Measurements from ENCODE around the gene PIGBOS1. TPM values are rescaled to one million over a fixed set of nuclear protein-coding genes. Genes with fewer than 3 reads are reported as not detected.

The PIGBOS1 gene
- total RNA-seq, 3 donors from 2014 or later (not counting 1 experiment from before 2014, with no cell fraction given): 7.7 to 10.9 (median 9.3) TPM

DNA sequence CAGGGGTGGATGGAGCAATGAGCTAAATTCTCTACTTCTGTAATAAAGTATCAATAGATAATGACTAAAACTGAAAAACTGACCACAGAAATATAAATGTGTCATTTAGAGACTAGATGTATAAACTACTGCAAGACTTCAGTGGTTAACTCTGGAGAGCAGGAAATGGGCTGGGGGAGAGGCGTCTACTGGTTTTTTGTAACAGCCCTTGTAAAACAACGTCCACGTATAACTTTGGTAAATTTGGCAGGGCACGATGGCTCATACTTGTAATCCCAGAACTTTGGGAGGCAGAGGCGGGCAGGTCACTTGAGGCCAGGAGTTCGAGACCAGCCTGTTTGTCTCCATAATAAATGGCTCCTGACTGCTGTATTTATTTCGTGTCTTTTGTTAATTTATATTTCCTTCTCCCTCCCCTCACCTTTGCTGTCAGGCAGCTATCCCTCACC is 41.8 kb downstream of the PIGBOS1 start:
- intact Hi-C loops (cut with micrococcal nuclease): no loop called here
- Histone ChIP-seq H3K9me3 (ENCODE audit: control insufficient read depth, insufficient read depth, low read length) (no peaks in the 10 kb centered on the region), H3K36me3 (ENCODE audit: control insufficient read depth, insufficient read depth, low read length) (no peaks in the 10 kb centered on the region), H3K4me1 (ENCODE audit: control insufficient read depth, insufficient read depth, low read length) (peaks cover 63% of the 10 kb centered on the region), H3K27ac (ENCODE audit: low read length) (peak overlapping the region; percentile 93), H3K4me3 (ENCODE audit: low read length) (no peak overlapping the region), H3K27me3 (ENCODE audit: control insufficient read depth, insufficient read depth, low read length) (no peaks in the 10 kb centered on the region)
- no peaks in the 10 kb centered on the region for H3K9me3 Mint-ChIP-seq
- ATAC-seq (peak; percentile 57 to 72 (median 69)), DNase-seq (peak; percentile 54 to 73)
- H3K4me1 Mint-ChIP-seq: peaks cover 86 to 87% of the 10 kb centered on the region in 2 donors
- peak overlapping the region; percentile 93 to 99 for H3K27ac Mint-ChIP-seq
- H3K36me3 Mint-ChIP-seq: no peaks in the 10 kb centered on the region
- TF ChIP-seq, protein P1, sequence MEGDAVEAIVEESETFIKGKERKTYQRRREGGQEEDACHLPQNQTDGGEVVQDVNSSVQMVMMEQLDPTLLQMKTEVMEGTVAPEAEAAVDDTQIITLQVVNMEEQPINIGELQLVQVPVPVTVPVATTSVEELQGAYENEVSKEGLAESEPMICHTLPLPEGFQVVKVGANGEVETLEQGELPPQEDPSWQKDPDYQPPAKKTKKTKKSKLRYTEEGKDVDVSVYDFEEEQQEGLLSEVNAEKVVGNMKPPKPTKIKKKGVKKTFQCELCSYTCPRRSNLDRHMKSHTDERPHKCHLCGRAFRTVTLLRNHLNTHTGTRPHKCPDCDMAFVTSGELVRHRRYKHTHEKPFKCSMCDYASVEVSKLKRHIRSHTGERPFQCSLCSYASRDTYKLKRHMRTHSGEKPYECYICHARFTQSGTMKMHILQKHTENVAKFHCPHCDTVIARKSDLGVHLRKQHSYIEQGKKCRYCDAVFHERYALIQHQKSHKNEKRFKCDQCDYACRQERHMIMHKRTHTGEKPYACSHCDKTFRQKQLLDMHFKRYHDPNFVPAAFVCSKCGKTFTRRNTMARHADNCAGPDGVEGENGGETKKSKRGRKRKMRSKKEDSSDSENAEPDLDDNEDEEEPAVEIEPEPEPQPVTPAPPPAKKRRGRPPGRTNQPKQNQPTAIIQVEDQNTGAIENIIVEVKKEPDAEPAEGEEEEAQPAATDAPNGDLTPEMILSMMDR (IDR thresholded peaks at IDR 0.05): no peak
- H3K27me3 Mint-ChIP-seq (ENCODE audit: low read depth in 2 of 2): no peaks in the 10 kb centered on the region
- H3K4me3 Mint-ChIP-seq: peak overlapping the region; percentile 90
- 10% methylated on average over 6 of the region's 7 CpGs for WGBS (ENCODE audit: insufficient coverage)

DNA sequence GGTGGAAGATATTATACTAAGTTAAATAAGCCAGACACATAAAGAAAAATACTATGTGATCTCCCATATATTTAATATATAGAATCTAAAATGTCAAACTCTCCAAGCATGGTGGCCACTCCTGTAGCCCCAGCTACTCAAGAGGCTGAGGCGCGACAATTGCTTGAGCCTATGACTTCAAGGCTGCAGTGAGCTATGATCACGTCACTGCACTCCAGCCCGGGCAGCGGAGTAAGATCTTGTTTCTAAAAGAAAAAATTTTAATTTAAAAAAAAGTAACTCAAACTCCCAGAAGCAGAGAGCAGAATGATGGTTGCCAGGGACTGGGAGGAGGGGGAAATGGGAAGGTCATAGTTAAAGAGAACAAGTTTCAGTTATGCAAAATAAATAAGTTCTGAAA is 42.6 kb downstream of the PIGBOS1 start:
- Mint-ChIP-seq H3K36me3 (no peaks in the 10 kb centered on the region), H3K4me3 (peak overlapping the region; percentile 90), H3K4me1 (peaks cover 86% of the 10 kb centered on the region in 2 donors), H3K9me3 (no peaks in the 10 kb centered on the region), H3K27ac (peak overlapping the region; percentile 93 to 99), H3K27me3 (ENCODE audit: low read depth in 2 of 2) (no peaks in the 10 kb centered on the region)
- WGBS (ENCODE audit: insufficient coverage): 62% methylated on average over 3 of the region's 5 CpGs
- no peaks in the 10 kb centered on the region for H3K27me3 ChIP-seq (ENCODE audit: control insufficient read depth, insufficient read depth, low read length)
- ATAC-seq (no peak), DNase-seq (peak in 1 of 2 donors; percentile 41)
- TF ChIP-seq, protein P1 (IDR thresholded peaks at IDR 0.05): no peak
- intact Hi-C loops (cut with micrococcal nuclease): no loop called here
- H3K36me3 ChIP-seq (ENCODE audit: control insufficient read depth, insufficient read depth, low read length): no peaks in the 10 kb centered on the region
- H3K27ac ChIP-seq (ENCODE audit: low read length): peak overlapping the region; percentile 93
- H3K9me3 ChIP-seq (ENCODE audit: control insufficient read depth, insufficient read depth, low read length): no peaks in the 10 kb centered on the region
- no peak overlapping the region for H3K4me3 ChIP-seq (ENCODE audit: low read length)
- H3K4me1 ChIP-seq (ENCODE audit: control insufficient read depth, insufficient read depth, low read length): peaks cover 56% of the 10 kb centered on the region

DNA sequence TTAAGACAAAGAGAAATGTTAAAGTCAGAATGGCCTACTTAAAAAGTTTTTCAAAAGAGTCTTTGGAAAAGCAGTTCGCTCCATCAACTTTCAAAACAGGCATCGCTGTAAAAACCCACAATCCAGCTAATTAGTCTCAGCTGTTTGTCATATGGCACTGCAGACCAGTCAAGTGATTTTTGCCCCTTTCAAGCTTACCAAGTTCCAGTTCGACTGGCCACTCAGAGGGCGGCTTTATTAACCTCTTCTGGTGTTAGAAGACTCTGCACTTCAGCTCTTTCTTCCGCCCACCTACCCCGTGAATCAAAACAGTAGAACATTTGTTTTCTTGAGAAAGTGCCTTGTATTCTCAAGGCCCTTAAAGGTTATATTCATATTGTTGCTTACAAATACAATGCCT is 48.6 kb downstream of the PIGBOS1 start:
- H3K9me3 ChIP-seq (ENCODE audit: control insufficient read depth, insufficient read depth, low read length): no peaks in the 10 kb centered on the region
- no peak for DNase-seq
- no peaks in the 10 kb centered on the region for H3K27me3 Mint-ChIP-seq (ENCODE audit: low read depth in 2 of 2)
- peak overlapping the region; percentile 96 to 98 for H3K27ac Mint-ChIP-seq
- TF ChIP-seq, protein P1 (IDR thresholded peaks at IDR 0.05): no peak
- H3K4me1 Mint-ChIP-seq: peaks cover 87 to 90% of the 10 kb centered on the region in 2 donors
- no peak overlapping the region for H3K27ac ChIP-seq (ENCODE audit: low read length)
- ATAC-seq: no peak
- intact Hi-C loops (cut with micrococcal nuclease): no loop called here
- H3K4me1 ChIP-seq (ENCODE audit: control insufficient read depth, insufficient read depth, low read length): peaks cover 52% of the 10 kb centered on the region
- H3K4me3 ChIP-seq (ENCODE audit: low read length): no peak overlapping the region
- 80% methylated on average over 6 of the region's 6 CpGs for WGBS (ENCODE audit: insufficient coverage)
- no peaks in the 10 kb centered on the region for H3K36me3 Mint-ChIP-seq
- H3K27me3 ChIP-seq (ENCODE audit: control insufficient read depth, insufficient read depth, low read length): no peaks in the 10 kb centered on the region
- H3K9me3 Mint-ChIP-seq: no peaks in the 10 kb centered on the region
- no peak overlapping the region for H3K4me3 Mint-ChIP-seq
- H3K36me3 ChIP-seq (ENCODE audit: control insufficient read depth, insufficient read depth, low read length): peaks cover 3% of the 10 kb centered on the region

DNA sequence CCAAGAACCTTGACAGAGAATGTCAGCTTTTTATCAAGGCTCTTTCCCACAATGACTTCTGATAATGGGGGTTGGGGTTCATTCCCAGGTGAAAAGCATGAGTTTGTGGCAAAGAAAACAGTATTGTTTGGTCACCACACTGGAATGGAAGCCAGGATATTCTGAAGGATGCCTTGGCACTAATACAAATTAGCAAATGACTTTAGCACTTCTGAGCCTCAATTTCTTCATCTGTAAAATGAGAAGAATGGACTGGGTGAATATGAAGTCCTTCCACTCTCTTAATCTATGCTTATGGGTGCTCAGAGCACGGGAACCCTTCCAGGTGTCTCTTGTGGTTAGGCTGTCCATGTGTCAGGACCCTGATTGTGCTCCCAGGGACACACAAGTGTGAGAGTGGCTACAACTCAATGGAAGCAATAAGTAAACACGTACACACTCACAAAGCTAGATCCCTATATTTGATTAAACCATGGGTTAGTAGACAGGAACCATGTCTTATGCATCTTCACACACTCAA is 50.7 kb downstream of the PIGBOS1 start:
- 71% methylated on average over 2 of the region's 2 CpGs for WGBS (ENCODE audit: insufficient coverage)
- peaks cover 79 to 91% of the 10 kb centered on the region in 2 donors for H3K4me1 Mint-ChIP-seq
- peaks cover under 1% of the 10 kb centered on the region for H3K36me3 Mint-ChIP-seq
- Histone ChIP-seq H3K4me3 (ENCODE audit: low read length) (no peak overlapping the region), H3K9me3 (ENCODE audit: control insufficient read depth, insufficient read depth, low read length) (no peaks in the 10 kb centered on the region), H3K4me1 (ENCODE audit: control insufficient read depth, insufficient read depth, low read length) (peaks cover 53% of the 10 kb centered on the region), H3K36me3 (ENCODE audit: control insufficient read depth, insufficient read depth, low read length) (peaks cover 4% of the 10 kb centered on the region), H3K27ac (ENCODE audit: low read length) (peak overlapping the region; percentile 88), H3K27me3 (ENCODE audit: control insufficient read depth, insufficient read depth, low read length) (no peaks in the 10 kb centered on the region)
- ATAC-seq: no peak
- no peaks in the 10 kb centered on the region for H3K27me3 Mint-ChIP-seq (ENCODE audit: low read depth in 2 of 2)
- peak overlapping the region; percentile 76 for H3K4me3 Mint-ChIP-seq
- peak overlapping the region; percentile 96 to 98 for H3K27ac Mint-ChIP-seq
- no peaks in the 10 kb centered on the region for H3K9me3 Mint-ChIP-seq
- TF ChIP-seq, protein P1 (IDR thresholded peaks at IDR 0.05): no peak
- intact Hi-C loops (cut with micrococcal nuclease): no loop called here
- no peak for DNase-seq

All from natural killer cell (primary cell).